OCI-M2 (cell line): Measurements from ENCODE around the gene EREG.

Experiments
- DNase-seq: peaks from one replicate; lab custom pipeline; 2025; ENCODE audit not compliant: unreplicated experiment; lab: John Stamatoyannopoulos, UW

EREG gene

DNA sequence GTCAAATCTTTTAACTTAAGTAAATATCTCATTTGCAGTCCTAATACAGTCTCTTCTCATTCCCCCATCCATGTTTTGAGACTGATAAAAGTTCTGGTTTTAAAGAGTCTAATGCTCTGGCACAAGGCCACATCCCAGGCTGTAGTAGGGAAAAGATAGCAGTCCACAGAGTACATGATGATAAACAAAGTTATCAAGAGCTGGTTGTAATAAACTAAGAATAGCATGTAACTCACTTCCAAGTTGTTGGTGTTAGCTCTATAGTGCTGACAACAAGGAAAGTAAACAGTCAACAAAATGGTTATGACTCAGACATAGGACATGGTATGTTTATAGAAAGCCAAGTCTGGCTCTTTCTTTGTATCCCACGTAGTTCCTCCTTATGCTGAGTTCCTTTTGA is 58.2 kb downstream of the EREG start:
- no peak for DNase-seq

GRCh38 chr4:74424111-74424510 is 59.2 kb downstream of the EREG start:
- no peak for DNase-seq

DNA sequence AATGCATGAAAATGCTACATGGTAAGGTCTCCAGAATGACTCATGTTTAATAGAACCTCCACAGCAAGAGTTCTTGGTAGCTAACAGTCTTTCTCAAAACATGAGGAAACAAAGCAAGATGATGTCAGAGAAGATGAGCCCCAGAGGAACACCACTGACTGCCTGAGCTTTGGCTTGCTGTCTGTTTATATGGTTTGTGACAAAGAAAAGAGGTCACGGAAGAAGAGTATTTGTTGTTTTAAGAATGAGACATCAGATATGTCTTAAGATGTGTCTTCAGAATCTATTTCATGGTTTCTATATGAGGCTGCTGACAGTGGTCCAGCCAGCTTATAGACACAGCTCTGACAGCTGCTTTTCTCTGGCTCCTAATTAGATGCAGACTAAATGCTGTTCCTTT is 61.2 kb downstream of the EREG start:
- no peak for DNase-seq

DNA sequence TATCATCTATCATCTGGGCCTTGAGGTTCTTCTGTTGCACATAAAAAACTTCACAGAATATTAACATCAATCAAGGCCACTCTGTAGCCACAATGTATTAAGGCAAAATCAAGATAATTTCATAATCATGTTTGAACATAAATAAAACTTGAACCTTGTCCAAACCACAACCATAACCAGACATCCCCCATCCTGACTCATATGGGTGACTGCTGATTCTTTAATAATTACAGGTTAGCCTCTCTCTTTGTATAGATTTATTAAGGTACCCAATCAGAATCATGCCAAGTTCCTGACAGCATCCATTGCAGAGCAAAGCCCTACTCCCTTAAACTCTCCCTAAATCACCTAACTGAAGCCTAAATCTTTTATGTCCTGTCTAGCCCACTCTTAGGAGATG is 63.3 kb downstream of the EREG start:
- no peak for DNase-seq

DNA sequence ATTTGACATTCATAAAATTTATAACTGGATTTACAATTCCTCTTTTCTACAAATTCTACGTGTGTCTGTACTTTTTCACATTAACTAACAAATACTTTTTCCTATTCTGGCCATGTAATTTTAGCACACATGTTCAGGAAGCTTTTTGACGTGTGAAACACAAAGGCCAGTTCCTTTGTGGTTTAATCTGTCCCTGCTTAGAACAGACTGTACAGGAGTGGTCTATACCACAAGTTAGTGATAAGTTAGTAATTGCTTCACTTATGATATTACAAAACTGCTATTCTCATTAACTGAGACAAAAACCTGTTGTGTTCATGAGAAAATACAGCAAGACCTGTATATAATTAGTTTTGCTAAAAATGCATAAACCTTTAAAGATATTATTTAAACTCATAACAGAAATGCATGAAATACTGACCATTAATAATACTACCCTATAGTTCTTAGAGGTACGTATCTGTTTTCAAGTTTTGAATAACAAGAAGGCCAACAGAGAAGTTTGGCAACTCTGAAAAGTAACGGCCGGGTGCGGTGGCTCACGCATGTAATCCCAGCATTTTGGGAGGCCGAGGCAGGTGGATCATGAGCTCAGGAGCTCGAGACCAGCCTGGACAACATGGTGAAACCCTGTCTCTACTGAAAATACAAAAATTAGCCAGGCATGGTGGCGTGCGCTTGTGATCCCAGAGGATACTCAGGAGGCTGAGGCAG is 66.3 kb downstream of the EREG start:
- no peak for DNase-seq

DNA sequence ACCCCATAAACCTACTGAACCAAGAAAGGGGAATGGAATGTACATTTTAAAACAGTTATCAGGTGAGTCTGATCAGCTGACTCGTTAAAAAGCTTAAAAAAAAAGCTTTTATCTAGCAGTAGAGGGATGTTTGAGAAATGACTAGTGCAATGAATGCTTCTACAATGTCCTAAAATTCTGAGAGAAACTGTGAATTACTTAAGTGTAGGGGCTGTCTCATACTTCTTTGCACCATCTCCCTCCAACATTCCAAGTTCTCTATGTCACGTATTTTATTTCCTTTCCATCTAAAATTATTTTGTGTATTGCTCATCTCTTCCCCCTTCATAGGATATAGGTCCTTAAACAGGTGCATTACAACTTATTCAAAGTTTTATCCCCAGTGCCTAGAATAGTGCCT is 68.1 kb downstream of the EREG start:
- DNase-seq: no peak

GRCh38 chr4:74433541-74434172 is 68.7 kb downstream of the EREG start:
- no peak for DNase-seq

DNA sequence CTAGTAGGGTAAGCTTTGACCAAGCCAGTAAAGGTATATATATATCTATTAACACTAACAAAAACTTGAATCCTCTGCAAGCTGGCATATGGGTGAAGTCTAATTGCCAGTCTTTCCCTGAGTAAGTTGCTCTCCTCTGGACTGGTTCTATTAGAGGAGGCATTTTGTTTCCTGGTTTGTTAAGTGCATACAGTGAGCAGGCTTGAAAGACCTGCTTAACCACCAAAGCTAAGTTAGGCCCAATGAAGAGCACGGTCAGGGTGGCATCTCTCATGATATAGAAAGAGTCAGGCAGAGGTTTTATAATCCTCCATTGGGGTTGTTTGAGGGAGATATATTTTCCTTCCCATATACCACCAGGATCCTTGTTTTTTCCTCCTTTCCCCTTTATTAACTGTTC is 70.4 kb downstream of the EREG start:
- no peak for DNase-seq

DNA sequence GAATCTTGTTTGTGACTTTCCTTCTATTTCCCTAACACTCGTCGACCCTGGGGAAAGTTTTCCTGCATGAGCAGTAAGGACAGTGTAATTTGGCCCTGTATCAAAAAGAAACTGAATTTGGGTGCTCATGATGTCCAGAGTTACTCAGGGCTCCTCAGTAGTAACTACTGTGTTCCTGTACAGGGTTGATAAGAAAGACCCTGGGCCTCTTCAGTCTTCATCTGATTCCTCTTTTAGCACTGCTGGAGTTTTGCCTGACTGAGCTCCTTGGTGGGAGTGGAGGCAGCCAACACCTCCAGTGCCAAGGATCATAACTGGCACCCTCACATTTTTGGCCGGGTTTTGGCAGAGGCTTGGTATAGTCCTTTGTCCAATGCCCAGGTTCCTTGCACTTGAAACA is 72.9 kb downstream of the EREG start:
- DNase-seq: no peak
